Endothelial cell (in vitro differentiated cells): ENCODE data around the gene CCDC122. TPM values are rescaled to one million over a fixed set of nuclear protein-coding genes. Genes with fewer than 3 reads are reported as not detected.
"Not testable (repeated sequence)": the region's sequence is repeated elsewhere in the genome, so short reads cannot be mapped to it uniquely, and the experiment has no call there.

Experiments
- DNase-seq: peaks from one replicate; pipeline ENCODE4 v3.0.0; 2021; ENCODE audit warnings: low spot score
- H3K27ac Mint-ChIP-seq: one replicate; pipeline ENCODE4 v1.8.0; 2021; ENCODE audit warnings: mixed read lengths, inconsistent platforms; ENCODE audit not compliant: unreplicated experiment
- H3K27me3 Mint-ChIP-seq: one replicate; pipeline ENCODE4 v1.8.0; 2021; ENCODE audit warnings: mild to moderate bottlenecking, moderate library complexity, mixed read lengths, inconsistent platforms; ENCODE audit not compliant: unreplicated experiment
- H3K36me3 Mint-ChIP-seq: one replicate; pipeline ENCODE4 v1.8.0; 2021; ENCODE audit warnings: mild to moderate bottlenecking, low read depth, mixed read lengths, inconsistent platforms; ENCODE audit not compliant: unreplicated experiment
- H3K4me1 Mint-ChIP-seq: one replicate; pipeline ENCODE4 v1.8.0; 2021; ENCODE audit warnings: mild to moderate bottlenecking, mixed read lengths, inconsistent platforms; ENCODE audit not compliant: unreplicated experiment
- H3K4me3 Mint-ChIP-seq: one replicate; pipeline ENCODE4 v1.8.0; 2021; ENCODE audit warnings: mild to moderate bottlenecking, mixed read lengths, inconsistent platforms; ENCODE audit not compliant: unreplicated experiment
- H3K9me3 Mint-ChIP-seq: one replicate; pipeline ENCODE4 v1.8.0; 2021; ENCODE audit warnings: mixed read lengths, inconsistent platforms; ENCODE audit not compliant: unreplicated experiment
- CTCF ChIP-seq: fragments of 200-600 bp; sonication (generic); IDR thresholded peaks from one replicate; pipeline ENCODE4 v1.5.0; 2021; ENCODE audit warnings: antibody characterized with exemption; ENCODE audit not compliant: unreplicated experiment
- total RNA-seq: library from RNA; stranded (reverse); fragmentation: NEBNext Ultra II Directional; extraction: Animal tissue kit (Norgen Biotek cat#: 25700); gene quantifications from one replicate; pipeline ENCODE4 v1.2.1, GENCODE V29; 2021; ENCODE audit not compliant: unreplicated experiment

The CCDC122 gene
- total RNA-seq, 1 donor from 2014 or later = 7.1 TPM

DNA sequence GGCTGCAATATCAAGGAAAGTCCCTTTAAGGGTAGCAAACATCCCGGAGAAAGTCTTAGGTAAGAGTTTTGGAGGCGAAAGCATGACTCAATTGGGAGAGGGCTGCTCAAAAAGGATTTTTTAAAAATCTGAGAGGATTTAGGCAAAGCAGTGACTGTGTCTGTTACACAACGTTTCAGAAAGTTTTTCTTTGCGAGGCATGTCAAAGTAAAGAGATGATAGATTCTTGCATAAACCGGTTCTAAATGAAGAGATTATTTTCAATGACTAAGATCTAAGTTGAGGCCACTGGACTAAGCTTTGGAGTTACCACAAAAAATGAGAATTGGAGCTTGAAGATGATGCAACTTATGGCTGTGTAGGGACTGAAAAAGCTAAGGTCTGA is 49.1 kb downstream of the CCDC122 start:
- Mint-ChIP-seq H3K4me1 (no peaks in the 10 kb centered on the region), H3K9me3 (no peaks in the 10 kb centered on the region), H3K4me3 (no peak overlapping the region), H3K27me3 (no peaks in the 10 kb centered on the region), H3K36me3 (no peaks in the 10 kb centered on the region), H3K27ac (no peak overlapping the region)
- DNase-seq = no peak
- no peak for TF ChIP-seq CTCF

DNA sequence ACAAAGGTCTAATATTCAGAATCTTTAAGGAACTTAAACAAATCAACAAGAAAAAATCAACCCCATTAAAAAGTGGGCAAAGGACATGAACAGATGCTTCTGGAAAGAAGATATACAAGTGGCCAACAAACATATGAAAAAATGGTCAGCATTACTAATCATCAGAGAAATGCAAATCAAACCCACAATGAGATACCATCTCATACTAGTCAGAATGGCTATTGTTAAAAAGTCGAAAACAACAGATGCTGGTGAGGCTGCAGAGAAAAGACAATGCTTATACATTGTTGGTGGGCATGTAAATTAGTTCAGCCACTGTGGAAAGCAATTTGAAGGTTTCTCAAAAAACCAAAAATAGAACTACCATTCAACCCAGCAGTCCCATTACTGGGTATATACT is 54.9 kb downstream of the CCDC122 start:
- not testable (repeated sequence) for DNase-seq, H3K9me3 Mint-ChIP-seq, H3K27me3 Mint-ChIP-seq, H3K4me3 Mint-ChIP-seq, H3K36me3 Mint-ChIP-seq, H3K4me1 Mint-ChIP-seq, H3K27ac Mint-ChIP-seq

- Mint-ChIP-seq H3K9me3 (no peaks in the 10 kb centered on the region), H3K4me1 (no peaks in the 10 kb centered on the region), H3K36me3 (no peaks in the 10 kb centered on the region), H3K4me3 (no peak overlapping the region), H3K27ac (no peak overlapping the region), H3K27me3 (no peaks in the 10 kb centered on the region)
- DNase-seq = no peak
- TF ChIP-seq CTCF = no peak
Observed at GRCh38 chr13:43822969-43823368, 56.6 kb downstream of the CCDC122 start.

- no peak for DNase-seq
- Mint-ChIP-seq H3K4me3 (no peak overlapping the region), H3K4me1 (peaks cover 3% of the 10 kb centered on the region), H3K9me3 (no peaks in the 10 kb centered on the region), H3K27me3 (no peaks in the 10 kb centered on the region), H3K36me3 (no peaks in the 10 kb centered on the region), H3K27ac (no peak overlapping the region)
- TF ChIP-seq CTCF = no peak
Observed at GRCh38 chr13:43816401-43816889, 63.1 kb downstream of the CCDC122 start.

DNA sequence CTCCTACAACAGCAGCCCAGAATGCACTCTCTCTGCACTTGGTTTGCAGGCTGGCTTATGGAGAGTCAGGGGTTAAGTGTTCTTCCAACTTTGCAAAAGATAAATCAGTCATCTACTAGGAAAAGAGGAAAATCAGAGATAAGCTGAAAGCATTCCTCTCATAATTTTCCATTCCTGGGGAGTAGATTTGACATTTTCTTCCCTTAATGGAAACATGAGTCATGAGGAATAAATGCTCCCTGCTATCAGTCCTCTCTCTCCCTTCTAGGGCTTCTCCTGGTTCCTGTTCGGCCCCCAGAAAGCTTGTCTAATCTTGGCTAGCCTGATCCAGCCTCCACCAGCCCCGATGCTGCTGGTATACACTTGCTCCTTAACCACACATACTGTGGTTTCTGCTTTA is 64.3 kb downstream of the CCDC122 start:
- no peaks in the 10 kb centered on the region for H3K36me3 Mint-ChIP-seq
- DNase-seq = no peak
- no peaks in the 10 kb centered on the region for H3K9me3 Mint-ChIP-seq
- H3K27me3 Mint-ChIP-seq = no peaks in the 10 kb centered on the region
- TF ChIP-seq CTCF = no peak
- no peak overlapping the region for H3K4me3 Mint-ChIP-seq
- H3K27ac Mint-ChIP-seq = no peak overlapping the region
- H3K4me1 Mint-ChIP-seq = peaks cover 3% of the 10 kb centered on the region

- H3K36me3 Mint-ChIP-seq = no peaks in the 10 kb centered on the region
- no peaks in the 10 kb centered on the region for H3K9me3 Mint-ChIP-seq
- no peak overlapping the region for H3K4me3 Mint-ChIP-seq
- no peaks in the 10 kb centered on the region for H3K27me3 Mint-ChIP-seq
- TF ChIP-seq CTCF = no peak
- DNase-seq = no peak
- H3K27ac Mint-ChIP-seq = no peak overlapping the region
- H3K4me1 Mint-ChIP-seq = no peaks in the 10 kb centered on the region
Observed at GRCh38 chr13:43808676-43809075, 70.9 kb downstream of the CCDC122 start.
